Measurements from ENCODE around the gene SERPINC1.
A peak's percentile ranks its signal among the peaks of the same experiment; 100 is the strongest.

Gene SERPINC1

DNA sequence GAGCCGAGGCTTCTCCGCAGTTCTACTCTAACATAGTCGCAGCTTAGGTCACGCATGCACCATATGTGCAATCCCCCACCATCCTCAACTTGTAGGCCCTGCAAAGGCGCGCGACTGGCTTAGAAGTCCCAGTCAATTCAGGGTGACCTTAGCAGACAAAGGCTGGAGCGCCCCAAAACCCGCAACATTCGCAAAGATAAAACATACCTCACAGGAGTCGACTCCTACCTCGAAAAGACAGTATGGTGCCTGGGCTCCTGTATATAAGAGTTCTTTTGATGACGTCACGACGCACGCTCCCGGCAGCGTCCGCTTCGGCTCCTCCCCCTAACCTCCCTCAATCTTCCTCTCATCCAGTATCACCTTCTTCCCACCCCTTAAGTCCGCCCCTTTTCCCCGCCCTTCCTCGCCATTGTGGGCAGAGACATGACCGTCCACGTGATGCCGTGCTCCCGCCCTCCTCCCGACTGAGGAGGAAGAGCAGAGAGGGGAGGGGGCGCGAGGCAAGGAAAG is 49.3 kb downstream of the SERPINC1 start, which contains the start of gene GAS5:
TSS of gene GAS5 (minus strand) at position 237 of the 513 bp plus-strand sequence.
- TF ChIP-seq, protein P1, sequence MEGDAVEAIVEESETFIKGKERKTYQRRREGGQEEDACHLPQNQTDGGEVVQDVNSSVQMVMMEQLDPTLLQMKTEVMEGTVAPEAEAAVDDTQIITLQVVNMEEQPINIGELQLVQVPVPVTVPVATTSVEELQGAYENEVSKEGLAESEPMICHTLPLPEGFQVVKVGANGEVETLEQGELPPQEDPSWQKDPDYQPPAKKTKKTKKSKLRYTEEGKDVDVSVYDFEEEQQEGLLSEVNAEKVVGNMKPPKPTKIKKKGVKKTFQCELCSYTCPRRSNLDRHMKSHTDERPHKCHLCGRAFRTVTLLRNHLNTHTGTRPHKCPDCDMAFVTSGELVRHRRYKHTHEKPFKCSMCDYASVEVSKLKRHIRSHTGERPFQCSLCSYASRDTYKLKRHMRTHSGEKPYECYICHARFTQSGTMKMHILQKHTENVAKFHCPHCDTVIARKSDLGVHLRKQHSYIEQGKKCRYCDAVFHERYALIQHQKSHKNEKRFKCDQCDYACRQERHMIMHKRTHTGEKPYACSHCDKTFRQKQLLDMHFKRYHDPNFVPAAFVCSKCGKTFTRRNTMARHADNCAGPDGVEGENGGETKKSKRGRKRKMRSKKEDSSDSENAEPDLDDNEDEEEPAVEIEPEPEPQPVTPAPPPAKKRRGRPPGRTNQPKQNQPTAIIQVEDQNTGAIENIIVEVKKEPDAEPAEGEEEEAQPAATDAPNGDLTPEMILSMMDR (IDR thresholded peaks at IDR 0.05; ENCODE audit: low read depth, low read length): no peak
- TF ChIP-seq EZH2phosphoT487 (IDR thresholded peaks at IDR 0.05; ENCODE audit: low read depth): no peak
- peak within 1 kb of the TSS; percentile 95 for H3K4me2 ChIP-seq (ENCODE audit: low read length)
- H4K20me1 ChIP-seq (ENCODE audit: insufficient read depth, low read length): peaks cover 42% of the 10 kb centered on the region
- peak within 1 kb of the TSS; percentile 49; the same call in 1 of the 2 replicates for H2AFZ ChIP-seq (ENCODE audit: low read depth, low read length)
- no peaks in the 10 kb centered on the region for H3K9me3 ChIP-seq (ENCODE audit: insufficient read depth, low read length)
- H3K9ac ChIP-seq (ENCODE audit: low read length): peak within 1 kb of the TSS; percentile 90
- peaks cover 53% of the 10 kb centered on the region for H3K36me3 ChIP-seq (replicated peaks; ENCODE audit: low read depth, low read length)
- H3K4me3 ChIP-seq (ENCODE audit: low read length): peak within 1 kb of the TSS; percentile 90
- H3K27me3 ChIP-seq (ENCODE audit: low read depth, low read length): no peaks in the 10 kb centered on the region
- peaks cover 58% of the 10 kb centered on the region for H3K4me1 ChIP-seq (ENCODE audit: low read length)
- H3K79me2 ChIP-seq (ENCODE audit: low read length): peaks cover 37% of the 10 kb centered on the region
- peak within 1 kb of the TSS; percentile 84 for H3K27ac ChIP-seq (ENCODE audit: low read length)

DNA sequence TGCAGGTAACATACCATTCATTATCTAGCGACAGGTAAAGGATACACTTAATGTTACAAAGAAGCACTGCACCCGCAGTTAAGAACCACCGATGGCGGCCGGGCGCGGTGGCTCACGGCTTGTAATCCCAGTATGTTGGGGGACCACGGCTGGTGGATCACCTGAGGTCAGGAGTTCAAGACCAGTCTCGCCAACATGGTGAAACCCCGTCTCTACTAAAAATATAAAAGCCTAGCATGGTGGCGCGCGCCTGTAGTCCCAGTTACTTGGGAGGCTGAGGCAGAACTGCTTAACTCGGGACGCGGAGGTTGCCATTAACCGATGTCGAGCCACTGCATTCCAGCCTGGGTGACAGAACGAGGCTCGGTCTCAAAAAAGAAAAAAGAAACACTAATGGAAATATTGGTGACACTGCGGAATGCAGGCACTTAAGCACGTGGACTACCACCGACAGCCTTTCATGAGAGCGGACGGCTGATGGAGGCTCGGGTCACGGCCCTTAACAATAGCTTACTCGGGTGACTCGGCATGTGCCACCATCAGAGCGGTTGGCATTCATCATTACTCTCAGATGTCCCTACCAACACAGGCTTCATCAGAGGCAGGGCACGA is 49.9 kb downstream of the SERPINC1 start:
- Histone ChIP-seq H2AFZ (ENCODE audit: low read depth, low read length) (no peak overlapping the region), H3K79me2 (ENCODE audit: low read length) (peaks cover 37% of the 10 kb centered on the region), H3K4me3 (ENCODE audit: low read length) (peak overlapping the region; percentile 90), H3K27ac (ENCODE audit: low read length) (peak overlapping the region; percentile 82), H3K36me3 (replicated peaks; ENCODE audit: low read depth, low read length) (peaks cover 57% of the 10 kb centered on the region), H3K4me1 (ENCODE audit: low read length) (peaks cover 61% of the 10 kb centered on the region), H3K9ac (ENCODE audit: low read length) (peak overlapping the region; percentile 90), H3K9me3 (ENCODE audit: insufficient read depth, low read length) (no peaks in the 10 kb centered on the region), H4K20me1 (ENCODE audit: insufficient read depth, low read length) (peaks cover 43% of the 10 kb centered on the region), H3K27me3 (ENCODE audit: low read depth, low read length) (no peaks in the 10 kb centered on the region), H3K4me2 (ENCODE audit: low read length) (peak overlapping the region; percentile 95)
- TF ChIP-seq, protein P1 (IDR thresholded peaks at IDR 0.05; ENCODE audit: low read depth, low read length): no peak
- TF ChIP-seq EZH2phosphoT487 (IDR thresholded peaks at IDR 0.05; ENCODE audit: low read depth): no peak

DNA sequence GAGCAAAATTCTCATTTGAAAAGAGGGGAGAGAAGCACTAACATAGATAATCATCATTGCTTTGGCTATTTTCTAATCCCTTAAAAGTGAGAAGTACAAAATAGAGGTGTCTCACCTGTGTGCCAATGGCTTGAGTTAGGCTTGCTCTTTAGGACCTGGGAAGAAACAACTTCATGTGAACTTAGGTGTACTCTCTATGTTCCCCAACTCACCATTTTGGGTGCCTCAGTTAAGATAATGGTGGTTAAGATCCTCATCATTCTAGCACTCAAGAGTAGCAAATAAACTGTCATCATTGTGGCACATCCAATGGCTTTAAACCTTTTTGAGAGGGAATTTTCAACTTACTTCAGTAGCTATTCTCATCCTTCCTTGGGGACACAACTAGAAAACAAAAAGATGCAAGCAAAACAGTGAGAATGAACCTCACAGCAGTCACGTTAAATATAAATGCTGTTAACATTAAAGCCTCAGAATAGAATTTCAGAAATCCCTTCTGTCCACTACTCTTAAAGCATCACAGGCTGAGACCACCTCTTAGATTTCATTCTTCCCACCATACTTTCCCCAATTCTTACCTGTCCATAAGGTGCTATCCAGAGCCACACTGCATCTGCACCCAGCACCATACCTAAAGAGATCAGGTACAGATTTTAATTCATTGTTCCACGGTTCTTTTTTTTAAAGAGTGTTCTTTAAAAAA is 50.6 kb downstream of the SERPINC1 start:
- Histone ChIP-seq H3K4me3 (ENCODE audit: low read length) (peak overlapping the region; percentile 90), H4K20me1 (ENCODE audit: insufficient read depth, low read length) (peaks cover 43% of the 10 kb centered on the region), H3K4me1 (ENCODE audit: low read length) (peaks cover 61% of the 10 kb centered on the region), H3K9me3 (ENCODE audit: insufficient read depth, low read length) (no peaks in the 10 kb centered on the region), H3K79me2 (ENCODE audit: low read length) (peaks cover 37% of the 10 kb centered on the region), H3K27me3 (ENCODE audit: low read depth, low read length) (no peaks in the 10 kb centered on the region), H3K27ac (ENCODE audit: low read length) (peak overlapping the region; percentile 82), H3K36me3 (replicated peaks; ENCODE audit: low read depth, low read length) (peaks cover 57% of the 10 kb centered on the region), H3K4me2 (ENCODE audit: low read length) (peak overlapping the region; percentile 95), H2AFZ (ENCODE audit: low read depth, low read length) (no peak overlapping the region), H3K9ac (ENCODE audit: low read length) (peak overlapping the region; percentile 90)
- no peak for TF ChIP-seq EZH2phosphoT487 (IDR thresholded peaks at IDR 0.05; ENCODE audit: low read depth)
- TF ChIP-seq, protein P1 (IDR thresholded peaks at IDR 0.05; ENCODE audit: low read depth, low read length): no peak
